SH-SY5Y (cell line): ENCODE results near the gene BUD23.

Source experiments
- GATA2 ChIP-seq: IDR thresholded peaks from 2 replicates; pipeline ENCODE4 v1.6.1; 2011; ENCODE audit warnings: mild to moderate bottlenecking, low read depth, low read length
- GATA3 ChIP-seq: IDR thresholded peaks from 2 replicates; pipeline ENCODE4 v1.6.1; 2011; ENCODE audit warnings: low read depth, mild to moderate bottlenecking, low read length, moderate library complexity

GRCh38 chr7:73746378-73746777, 63.0 kb downstream of the BUD23 start:
- TF ChIP-seq GATA3, result no peak
- TF ChIP-seq GATA2, result no peak
